ENCODE results near the gene ZSCAN1. TPM values are rescaled to one million over a fixed set of nuclear protein-coding genes. Genes with fewer than 3 reads are reported as not detected.

The ZSCAN1 gene
- 0.16 and 0.25 TPM in 2 replicates for total RNA-seq

DNA sequence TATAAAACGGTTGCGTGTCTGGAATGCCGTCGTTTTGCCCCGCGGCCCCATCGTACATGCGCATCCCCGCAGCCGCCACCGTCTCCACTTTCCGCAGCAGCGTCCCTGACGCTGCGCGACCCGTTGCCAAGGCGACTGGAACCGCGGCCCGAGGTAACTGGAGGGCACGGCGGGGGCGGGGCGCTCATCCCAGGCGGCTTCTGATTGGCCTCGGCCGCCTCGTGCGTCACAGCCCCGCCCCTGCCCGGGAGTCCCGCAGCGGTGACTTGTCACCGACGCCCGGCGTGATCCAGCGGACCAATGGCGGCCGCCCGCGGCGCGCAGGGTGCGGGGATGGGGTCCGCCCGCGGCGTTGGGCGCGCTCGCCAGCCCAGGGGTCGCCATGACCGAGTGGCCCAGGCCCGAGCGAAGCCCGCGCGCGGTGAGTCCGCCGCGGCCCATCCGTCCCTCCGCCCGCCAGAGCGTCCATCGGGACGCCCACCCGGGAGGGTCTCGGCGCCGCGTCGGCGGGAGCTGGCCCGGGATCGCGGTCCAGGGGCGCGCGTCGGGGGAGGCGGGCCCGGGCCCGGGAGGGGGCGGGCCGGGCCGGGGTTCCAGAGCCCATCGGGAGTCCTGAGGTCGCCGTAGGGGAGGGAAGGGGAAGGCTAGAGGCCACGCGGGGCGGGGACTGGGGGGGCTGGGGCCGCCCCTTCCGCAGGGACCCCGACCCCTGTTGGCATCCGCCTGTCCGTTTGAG lies at the start of gene ZSCAN1:
TSS of gene ZSCAN1 (plus strand) at position 285 of the 736 bp plus-strand sequence. CDS start 3,812 bp downstream, outside the sequence.

DNA sequence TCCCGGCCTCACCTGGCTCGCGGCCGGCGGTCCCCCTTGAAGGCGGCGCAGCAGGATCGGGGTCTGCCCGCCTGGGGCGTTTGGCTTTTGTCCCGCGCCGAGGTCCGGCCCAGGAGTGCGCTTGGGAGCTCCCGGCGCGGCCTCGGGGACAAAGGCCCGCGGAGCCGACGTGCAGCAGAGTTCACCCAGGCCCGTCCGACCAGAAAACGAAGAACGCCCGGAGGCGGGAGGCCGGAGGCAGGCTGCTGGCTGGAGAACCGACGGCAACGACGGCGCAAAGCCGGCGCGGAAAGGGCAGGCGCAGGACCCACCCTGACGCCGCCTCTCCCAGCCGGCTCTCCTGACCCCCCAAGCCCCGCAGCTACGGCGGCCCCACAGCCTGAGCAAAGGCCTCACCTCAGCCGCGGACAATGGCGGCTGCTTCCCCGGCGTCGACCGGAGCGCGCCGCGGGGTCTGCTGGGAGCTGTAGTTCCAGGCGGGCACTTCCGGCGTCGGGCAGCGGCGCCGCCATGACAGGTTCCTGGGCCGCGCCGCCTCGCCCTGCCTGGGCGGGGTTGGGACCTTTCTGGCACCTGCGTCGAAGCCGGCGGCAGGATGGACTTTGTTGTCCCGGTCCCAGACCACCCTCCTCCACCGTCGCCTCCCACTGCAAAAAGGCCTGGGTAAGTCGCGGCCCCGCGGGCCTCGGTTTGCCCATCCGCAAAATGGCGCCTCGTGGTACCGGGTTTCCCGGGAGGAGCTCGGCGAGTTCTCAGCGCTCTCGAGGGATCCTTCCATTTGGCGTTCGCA lies 31.2 kb upstream of the ZSCAN1 start, which contains the start of gene ZNF606:
TSS of gene ZNF606 (minus strand) at position 437 of the 790 bp plus-strand sequence. CDS start 1,501 bp downstream, outside the sequence.

DNA sequence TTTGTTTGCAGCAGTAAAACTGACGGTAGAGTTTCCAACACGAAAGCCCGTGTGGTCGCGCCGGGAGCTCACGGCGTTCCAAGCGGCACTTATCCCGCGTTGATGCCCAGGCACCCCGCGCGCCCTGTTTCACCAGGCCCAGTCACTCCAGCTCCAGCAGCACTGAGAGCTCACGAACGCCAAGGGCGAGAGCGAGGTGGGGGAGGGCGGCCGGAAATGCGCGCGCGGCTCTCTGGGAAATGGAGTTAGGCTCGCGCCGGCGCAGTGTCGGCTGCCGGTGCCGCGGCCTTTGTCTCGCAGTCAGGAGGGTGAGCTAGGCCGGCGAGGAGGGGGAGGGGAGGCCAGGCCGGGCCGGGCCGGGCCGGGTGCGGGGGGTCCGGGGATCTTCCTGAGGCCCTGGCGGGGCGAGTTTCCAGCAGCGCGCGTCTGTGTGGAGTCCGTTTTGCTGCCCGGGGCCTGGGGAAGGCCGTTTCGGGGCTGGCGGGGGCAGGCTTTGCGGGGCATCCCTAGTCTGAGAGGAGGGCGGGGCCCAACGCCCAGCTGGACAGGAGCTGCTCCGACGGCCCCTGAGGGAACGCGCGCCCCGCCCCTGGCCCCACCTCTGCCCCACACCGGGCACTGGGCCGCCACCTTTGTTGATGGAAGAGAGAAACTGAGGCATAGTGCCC lies 25.3 kb downstream of the ZSCAN1 start, which contains the start of gene ZNF135:
TSS of gene ZNF135 (plus strand) at position 280 of the 668 bp plus-strand sequence. CDS start 721 bp downstream, outside the sequence.

DNA sequence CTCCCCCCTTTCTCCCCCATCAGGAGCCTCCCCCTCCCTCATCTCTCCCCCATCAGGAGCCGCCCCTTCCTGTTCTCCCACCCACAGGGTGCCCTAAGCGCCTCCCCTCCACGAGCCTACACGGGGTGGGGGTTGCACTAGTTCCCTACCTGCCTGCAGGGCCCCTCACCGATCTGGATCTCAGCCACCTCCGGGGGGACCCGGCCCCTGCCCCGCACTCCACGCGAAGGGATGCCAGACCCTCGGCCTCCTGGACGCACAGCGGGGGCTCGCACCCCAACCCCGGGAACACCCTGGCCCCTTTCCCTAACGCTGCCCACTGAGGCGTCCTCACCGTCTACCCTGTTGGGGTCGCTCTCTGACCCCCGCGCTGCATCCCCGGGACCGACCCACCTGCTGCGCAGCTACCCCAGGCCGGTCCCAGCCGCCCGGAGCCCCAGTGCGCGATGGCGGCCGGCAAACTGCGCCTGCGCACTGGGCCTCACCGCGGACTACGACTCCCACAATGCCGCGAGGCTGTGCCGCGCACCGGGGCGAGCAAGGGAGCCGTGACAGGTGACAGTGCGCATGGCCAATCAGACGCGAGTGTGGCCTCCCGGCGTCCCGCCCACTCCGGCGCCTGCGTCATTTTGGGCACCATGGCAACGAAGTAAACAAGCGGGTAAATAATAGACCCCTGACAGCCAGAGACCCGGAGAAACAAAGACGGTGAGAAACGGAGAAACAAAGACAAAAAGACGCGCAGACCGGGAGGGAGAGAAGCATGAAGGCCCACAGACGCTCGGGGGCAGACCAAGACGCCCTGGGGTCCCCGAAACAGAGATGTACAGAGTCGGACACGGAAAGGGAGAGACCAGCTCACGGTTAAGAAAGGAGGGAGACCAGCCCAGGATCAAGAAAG lies 64.2 kb downstream of the ZSCAN1 start, which contains the start of gene ZSCAN18:
TSS of gene ZSCAN18 (minus strand) at position 451 of the 901 bp plus-strand sequence. CDS start 7,964 bp downstream, outside the sequence.

Other genes with a start within 250 kb of the ZSCAN1 start
- gene ZNF552, start 219.1 kb upstream of the ZSCAN1 start, total RNA-seq, result 3.9 and 7.9 TPM in 2 replicates
- 8.6 and 20.8 TPM in 2 replicates for gene ZNF587B, start 203.7 kb upstream of the ZSCAN1 start, total RNA-seq
- gene ZNF587, start 184.2 kb upstream of the ZSCAN1 start, total RNA-seq, result 12.5 and 32.9 TPM in 2 replicates
- 2.6 and 4.7 TPM in 2 replicates for gene ZNF814, start 145.0 kb upstream of the ZSCAN1 start, total RNA-seq
- gene ZNF417, start 117.4 kb upstream of the ZSCAN1 start, total RNA-seq, result 7.1 and 22.4 TPM in 2 replicates
- 1.9 and 6.7 TPM in 2 replicates for gene ZNF418, start 98.6 kb upstream of the ZSCAN1 start, total RNA-seq
- 4.0 and 5.5 TPM in 2 replicates for gene ZNF256, start 86.3 kb upstream of the ZSCAN1 start, total RNA-seq
- gene C19orf18, start 59.5 kb upstream of the ZSCAN1 start, total RNA-seq, result 0.16 and 0.25 TPM in 2 replicates
- gene ZNF606, start 31.2 kb upstream of the ZSCAN1 start, total RNA-seq, result 5.7 and 11.6 TPM in 2 replicates
- gene ZNF135, start 25.3 kb downstream of the ZSCAN1 start, total RNA-seq, result 0.97 and 2.6 TPM in 2 replicates
- gene ZSCAN18, start 64.2 kb downstream of the ZSCAN1 start, total RNA-seq, result 15.2 and 19.6 TPM in 2 replicates
- 6.5 and 11.3 TPM in 2 replicates for gene ZNF329, start 116.8 kb downstream of the ZSCAN1 start, total RNA-seq
- gene ZNF274, start 149.0 kb downstream of the ZSCAN1 start, total RNA-seq, result 14.7 and 21.0 TPM in 2 replicates
- 36.3 and 58.2 TPM in 2 replicates for gene ZNF544, start 194.9 kb downstream of the ZSCAN1 start, total RNA-seq
- gene ZNF8, start 244.9 kb downstream of the ZSCAN1 start, total RNA-seq, result 2.6 and 5.2 TPM in 2 replicates